Keratinocyte (primary cell): Measurements from ENCODE around the gene BRICD5. TPM values are rescaled to one million over a fixed set of nuclear protein-coding genes. Genes with fewer than 3 reads are reported as not detected.
"Not testable (repeated sequence)": the region's sequence is repeated elsewhere in the genome, so short reads cannot be mapped to it uniquely, and the experiment has no call there.

Experiments used
- DNase-seq: peaks from one replicate; pipeline ENCODE4 v3.0.0-alpha.2; 2011; ENCODE audit warnings: low read depth, missing footprints, low spot score
- FAIRE-seq: peaks from 2 replicates; lab custom pipeline; 2011; peaks lifted over from hg19 to GRCh38; lab: Jason Lieb, UNC
- H2AFZ ChIP-seq: 2 replicates; pipeline ENCODE4 v1.6.0; 2012; ENCODE audit warnings: low read length, control low read depth, inconsistent platforms; ENCODE audit not compliant: control insufficient read depth
- H3K27ac ChIP-seq: 2 replicates; pipeline ENCODE4 v1.5.1; 2011; ENCODE audit warnings: low read length; ENCODE audit not compliant: control insufficient read depth, insufficient read depth
- H3K27me3 ChIP-seq: 3 replicates; pipeline ENCODE4 v1.6.0; 2011; ENCODE audit warnings: low read length; ENCODE audit not compliant: control insufficient read depth, insufficient read depth; ENCODE audit errors: extremely low read depth
- H3K36me3 ChIP-seq, 2 experiments: 2 replicates in 1 of 2; 3 replicates in 1 of 2; pipeline ENCODE4 v1.5.1; 2011; ENCODE audit warnings: low read length in 2 of 2, mild to moderate bottlenecking in 1 of 2; ENCODE audit not compliant: control insufficient read depth in 2 of 2, insufficient read depth in 2 of 2; ENCODE audit errors: extremely low read depth in 1 of 2
- H3K4me1 ChIP-seq: 3 replicates; pipeline ENCODE4 v1.5.1; 2011; ENCODE audit warnings: low read length; ENCODE audit not compliant: control insufficient read depth, insufficient read depth; ENCODE audit errors: extremely low read depth
- H3K4me2 ChIP-seq: 3 replicates; pipeline ENCODE4 v1.6.0; 2011; ENCODE audit warnings: low read depth, low read length; ENCODE audit not compliant: control insufficient read depth, insufficient read depth; ENCODE audit errors: extremely low read depth
- H3K4me3 ChIP-seq, 3 experiments: fragments of 200-600 bp in 1 of 3; sonication (generic) in 1 of 3; 2 replicates in 2 of 3; 3 replicates in 1 of 3; pipeline ENCODE4 v1.5.1; 2011 to 2016; ENCODE audit warnings: low read length in 3 of 3, mild to moderate bottlenecking in 3 of 3, control low read depth in 2 of 3, inconsistent platforms in 1 of 3, low read depth in 1 of 3, mixed read lengths in 1 of 3, mixed run types in 1 of 3, moderate library complexity in 1 of 3; ENCODE audit not compliant: control insufficient read depth in 2 of 3, insufficient read depth in 2 of 3; ENCODE audit errors: extremely low read depth in 1 of 3
- H3K79me2 ChIP-seq: 2 replicates; pipeline ENCODE4 v1.6.0; 2012; ENCODE audit warnings: low read length; ENCODE audit not compliant: control insufficient read depth, insufficient read depth
- H3K9ac ChIP-seq: 3 replicates; pipeline ENCODE4 v1.6.0; 2011; ENCODE audit warnings: low read length; ENCODE audit not compliant: control insufficient read depth, insufficient read depth; ENCODE audit errors: extremely low read depth
- H3K9me1 ChIP-seq: 3 replicates; pipeline ENCODE4 v1.6.0; 2011; ENCODE audit warnings: low read length; ENCODE audit not compliant: control insufficient read depth, insufficient read depth; ENCODE audit errors: extremely low read depth
- H3K9me3 ChIP-seq: 2 replicates; pipeline ENCODE4 v1.5.1; 2012; ENCODE audit warnings: low read depth, low read length; ENCODE audit not compliant: control insufficient read depth
- H4K20me1 ChIP-seq: 3 replicates; pipeline ENCODE4 v1.6.0; 2011; ENCODE audit warnings: low read length; ENCODE audit not compliant: control insufficient read depth, insufficient read depth; ENCODE audit errors: extremely low read depth
- CTCF ChIP-seq, 3 experiments: IDR thresholded peaks in 1 of 3; conservative IDR thresholded peaks in 1 of 3; optimal IDR thresholded peaks in 1 of 3; 2 replicates in 2 of 3; 3 replicates in 1 of 3; pipeline versions ENCODE3 to v1.5.1; 2011; ENCODE audit warnings: low read length in 3 of 3, mild to moderate bottlenecking in 3 of 3, moderate library complexity in 2 of 3, control low read depth in 1 of 3, inconsistent platforms in 1 of 3; ENCODE audit not compliant: insufficient read depth in 2 of 3; ENCODE audit errors: extremely low read depth in 1 of 3
- EZH2 ChIP-seq: IDR thresholded peaks from one replicate; pipeline ENCODE4 v1.6.1; 2012; ENCODE audit warnings: inconsistent platforms, mild to moderate bottlenecking, low read length, moderate library complexity
- dilution Hi-C: fragments of 300-500 bp; cut with MboI; formaldehyde crosslinking; loops from one replicate; pipeline ENCODE4 v1.7.0; 2020; ENCODE audit warnings: low sequenced_read_pairs; ENCODE audit not compliant: extremely low pct_ligation_motif_present
- polyA plus RNA-seq, 5 experiments: library from polyadenylated mRNA; depleted of rRNA in 3 of 5; stranded (reverse) in 3 of 5; stranded (forward) in 1 of 5; unstranded in 1 of 5; fragments of >200 nt; gene quantifications; 1 replicate in 1 of 5; 2 replicates in 3 of 5; 3 replicates in 1 of 5; pipeline versions ENCODE4 v1.2.1 to v1.2.3, GENCODE V29; 2011 to 2012; ENCODE audit warnings: missing spikeins in 2 of 5, low read depth in 1 of 5, low replicate concordance in 1 of 5

The BRICD5 gene
- polyA plus RNA-seq, 1 donor (not counting 4 experiments of a cell fraction or from before 2014, with no cell fraction given): 1.8 TPM

GRCh38 chr16:2204416-2205103, 6.1 kb downstream of the BRICD5 start:
- peak overlapping the region; percentile 84 for H3K27ac ChIP-seq
- H3K4me3 ChIP-seq: peak overlapping the region; percentile 73 to 95 (median 77)
- FAIRE-seq (no peak), DNase-seq (no peak)
- no peaks in the 10 kb centered on the region for H3K27me3 ChIP-seq
- peaks cover 9% of the 10 kb centered on the region for H3K4me1 ChIP-seq
- H3K9me1 ChIP-seq: no peaks in the 10 kb centered on the region
- no peaks in the 10 kb centered on the region for H4K20me1 ChIP-seq
- peaks cover 12% of the 10 kb centered on the region in 2 experiments for H3K36me3 ChIP-seq
- peak overlapping the region; percentile 92 for H2AFZ ChIP-seq
- TF ChIP-seq CTCF (optimal IDR thresholded peaks at IDR 0.05 in 1 of 3, IDR thresholded peaks at IDR 0.05 in 1 of 3, conservative IDR thresholded peaks at IDR 0.05 in 1 of 3; ENCODE audit: extremely low read depth in 1 of 3, insufficient read depth in 2 of 3, low read length in 3 of 3) (no peak), EZH2 (no peak)
- H3K4me2 ChIP-seq: peak overlapping the region; percentile 89
- H3K79me2 ChIP-seq: peaks cover 7% of the 10 kb centered on the region
- dilution Hi-C loops: no loop called here
- peak overlapping the region; percentile 93 for H3K9ac ChIP-seq
- H3K9me3 ChIP-seq: no peaks in the 10 kb centered on the region

GRCh38 chr16:2203119-2203688, 7.5 kb downstream of the BRICD5 start:
- not testable (repeated sequence) for H2AFZ ChIP-seq, H3K27me3 ChIP-seq

More at GRCh38 chr16:2203119-2203688, 7.5 kb downstream of the BRICD5 start:
- H4K20me1 ChIP-seq, H3K9me3 ChIP-seq, H3K79me2 ChIP-seq, H3K4me2 ChIP-seq, DNase-seq, dilution Hi-C loops, H3K9me1 ChIP-seq, H3K27ac ChIP-seq, H3K9ac ChIP-seq, H3K4me3 ChIP-seq, FAIRE-seq: not testable (repeated sequence)
- Histone ChIP-seq H3K36me3 (peaks cover 4 to 11% of the 10 kb centered on the region in 2 experiments), H3K4me1 (peaks cover 14% of the 10 kb centered on the region)
